H9 (cell line): Measurements from ENCODE around the gene CACNG6. TPM values are rescaled to one million over a fixed set of nuclear protein-coding genes. Genes with fewer than 3 reads are reported as not detected.

Source experiments
- DNase-seq: peaks from one replicate; pipeline ENCODE4 v3.0.0-alpha.2; 2017
- H2AFZ ChIP-seq: one replicate; pipeline ENCODE4 v1.6.1; 2013; ENCODE audit warnings: mild to moderate bottlenecking, low read length, control low read depth, moderate library complexity
- H2AK5ac ChIP-seq: 2 replicates; pipeline ENCODE4 v1.6.1; 2013; ENCODE audit warnings: low read length, control low read depth, mixed read lengths; ENCODE audit not compliant: insufficient read length
- H2BK120ac ChIP-seq: one replicate; pipeline ENCODE4 v1.6.1; 2013; ENCODE audit warnings: low read depth, mild to moderate bottlenecking, low read length, control low read depth, inconsistent platforms; ENCODE audit not compliant: poor library complexity, severe bottlenecking
- H2BK12ac ChIP-seq: 2 replicates; pipeline ENCODE4 v1.6.1; 2013; ENCODE audit warnings: low read length, control low read depth, mixed read lengths, low read depth; ENCODE audit not compliant: insufficient read length
- H2BK15ac ChIP-seq: 2 replicates; pipeline ENCODE4 v1.6.1; 2013; ENCODE audit warnings: low read depth, low read length, control low read depth
- H2BK20ac ChIP-seq: one replicate; pipeline ENCODE4 v1.6.1; 2013; ENCODE audit warnings: low read depth, mild to moderate bottlenecking, low read length, control low read depth, inconsistent platforms; ENCODE audit not compliant: poor library complexity, severe bottlenecking
- H2BK5ac ChIP-seq: 2 replicates; pipeline ENCODE4 v1.6.1; 2013; ENCODE audit warnings: low read length, control low read depth, mixed read lengths; ENCODE audit not compliant: insufficient read length
- H3K14ac ChIP-seq: 2 replicates; pipeline ENCODE4 v1.6.1; 2013; ENCODE audit warnings: low read length, control low read depth; ENCODE audit not compliant: insufficient read depth
- H3K18ac ChIP-seq: 2 replicates; pipeline ENCODE4 v1.6.1; 2013; ENCODE audit warnings: low read depth, mild to moderate bottlenecking, mixed read lengths, low read length, control low read depth; ENCODE audit not compliant: insufficient read length
- H3K23ac ChIP-seq: 2 replicates; pipeline ENCODE4 v1.6.1; 2013; ENCODE audit warnings: low read length, control low read depth, mixed read lengths, low read depth; ENCODE audit not compliant: insufficient read length
- H3K23me2 ChIP-seq: 2 replicates; pipeline ENCODE4 v1.6.1; 2013; ENCODE audit warnings: low read depth, mild to moderate bottlenecking, mixed read lengths, low read length, control low read depth; ENCODE audit not compliant: insufficient read length, poor library complexity, severe bottlenecking
- H3K27ac ChIP-seq: 2 replicates; pipeline ENCODE4 v1.5.1; 2013; ENCODE audit warnings: low read length, control low read depth, mixed read lengths, low read depth; ENCODE audit not compliant: insufficient read length
- H3K27me3 ChIP-seq: 2 replicates; pipeline ENCODE4 v1.6.1; 2013; ENCODE audit warnings: low read length, control low read depth, inconsistent platforms; ENCODE audit not compliant: insufficient read depth
- H3K4ac ChIP-seq: 2 replicates; pipeline ENCODE4 v1.6.1; 2013; ENCODE audit warnings: low read depth, mild to moderate bottlenecking, control low read depth, inconsistent platforms, low read length, moderate library complexity
- H3K4me1 ChIP-seq: 2 replicates; pipeline ENCODE4 v1.6.1; 2013; ENCODE audit warnings: low read length, control low read depth, inconsistent platforms; ENCODE audit not compliant: insufficient read depth
- H3K4me2 ChIP-seq: 2 replicates; pipeline ENCODE4 v1.6.1; 2013; ENCODE audit warnings: low read length, control low read depth, mixed read lengths; ENCODE audit not compliant: insufficient read length, insufficient read depth
- H3K56ac ChIP-seq: 2 replicates; pipeline ENCODE4 v1.6.1; 2013; ENCODE audit warnings: low read depth, mild to moderate bottlenecking, mixed read lengths, low read length, control low read depth; ENCODE audit not compliant: insufficient read length
- H3K79me1 ChIP-seq: 2 replicates; pipeline ENCODE4 v1.6.1; 2013; ENCODE audit warnings: low read depth, mild to moderate bottlenecking, moderate library complexity, low read length, control low read depth, inconsistent platforms; ENCODE audit not compliant: insufficient read depth, poor library complexity, severe bottlenecking
- H3K79me2 ChIP-seq: 2 replicates; pipeline ENCODE4 v1.6.1; 2013; ENCODE audit warnings: low read length, control low read depth, inconsistent platforms; ENCODE audit not compliant: insufficient read depth
- H3K9ac ChIP-seq: 2 replicates; pipeline ENCODE4 v1.6.1; 2013; ENCODE audit warnings: low read length, control low read depth, mixed read lengths; ENCODE audit not compliant: insufficient read length; ENCODE audit errors: extremely low read depth
- H3K9me3 ChIP-seq: one replicate; pipeline ENCODE4 v1.6.1; 2013; ENCODE audit warnings: low read depth, low read length, inconsistent platforms; ENCODE audit not compliant: control insufficient read depth
- H3T11ph ChIP-seq: one replicate; pipeline ENCODE4 v1.6.1; 2013; ENCODE audit warnings: mild to moderate bottlenecking, low read length, control low read depth, inconsistent platforms
- H4K20me1 ChIP-seq: one replicate; pipeline ENCODE4 v1.6.1; 2013; ENCODE audit not compliant: control insufficient read depth, insufficient read length, insufficient read depth
- H4K5ac ChIP-seq: 2 replicates; pipeline ENCODE4 v1.6.1; 2013; ENCODE audit warnings: low read depth, mild to moderate bottlenecking, mixed read lengths, low read length, control low read depth; ENCODE audit not compliant: insufficient read length
- H4K8ac ChIP-seq: replicated peaks from 2 replicates; pipeline ENCODE4 v1.6.1; 2013; ENCODE audit warnings: low read length, control low read depth, mixed read lengths, low read depth; ENCODE audit not compliant: insufficient read length
- H4K91ac ChIP-seq: 2 replicates; pipeline ENCODE4 v1.6.1; 2013; ENCODE audit warnings: low read depth, mild to moderate bottlenecking, moderate library complexity, mixed read lengths, low read length, control low read depth; ENCODE audit not compliant: insufficient read length
- H3K27ac Mint-ChIP-seq, 3 experiments: 2 replicates in 2 of 3; 3 replicates in 1 of 3; pipeline ENCODE4 v1.8.0; 2020 to 2021; ENCODE audit warnings: mixed read lengths in 3 of 3, mild to moderate bottlenecking in 1 of 3, moderate library complexity in 1 of 3
- H3K27me3 Mint-ChIP-seq: 2 replicates; pipeline ENCODE4 v1.8.0; 2021; ENCODE audit warnings: low read depth, mild to moderate bottlenecking, moderate library complexity, mixed read lengths
- H3K36me3 Mint-ChIP-seq, 3 experiments: 2 replicates in 2 of 3; 3 replicates in 1 of 3; pipeline ENCODE4 v1.8.0; 2020 to 2021; ENCODE audit warnings: low read depth in 3 of 3, mixed read lengths in 3 of 3; ENCODE audit not compliant: insufficient read depth in 1 of 3
- H3K4me1 Mint-ChIP-seq, 2 experiments: 2 replicates each; pipeline ENCODE4 v1.8.0; 2020; ENCODE audit warnings: mixed read lengths in 2 of 2
- H3K4me3 Mint-ChIP-seq, 2 experiments: 2 replicates in 1 of 2; 3 replicates in 1 of 2; pipeline ENCODE4 v1.8.0; 2020 to 2021; ENCODE audit warnings: mild to moderate bottlenecking in 2 of 2, mixed read lengths in 2 of 2, moderate library complexity in 1 of 2
- H3K9me3 Mint-ChIP-seq, 2 experiments: 2 replicates in 1 of 2; 3 replicates in 1 of 2; pipeline ENCODE4 v1.8.0; 2020; ENCODE audit warnings: mild to moderate bottlenecking in 2 of 2, mixed read lengths in 2 of 2, moderate library complexity in 1 of 2
- CTCF ChIP-seq: fragments of 200-600 bp; sonication (generic); conservative IDR thresholded peaks from 3 replicates; pipeline ENCODE4 v1.8.0; 2021; ENCODE audit warnings: antibody characterized with exemption, mild to moderate bottlenecking
- WGBS: extraction: QIAGEN DNeasy Blood & Tissue Kit; methylation state at CpG from one replicate; pipeline ENCODE4 v1.1.7; 2013; ENCODE audit warnings: missing lambda C conversion rate, low lambda C conversion rate, mixed read lengths; ENCODE audit not compliant: insufficient read length; ENCODE audit errors: extremely low coverage; 5-methylcytosine and 5-hydroxymethylcytosine counted together
- total RNA-seq: library from RNA; stranded (reverse); gene quantifications from 2 replicates; pipeline ENCODE4 v1.2.1, GENCODE V29; 2021

Gene CACNG6
- total RNA-seq, 1 experiment from 2014 or later, result 1.6 TPM

DNA sequence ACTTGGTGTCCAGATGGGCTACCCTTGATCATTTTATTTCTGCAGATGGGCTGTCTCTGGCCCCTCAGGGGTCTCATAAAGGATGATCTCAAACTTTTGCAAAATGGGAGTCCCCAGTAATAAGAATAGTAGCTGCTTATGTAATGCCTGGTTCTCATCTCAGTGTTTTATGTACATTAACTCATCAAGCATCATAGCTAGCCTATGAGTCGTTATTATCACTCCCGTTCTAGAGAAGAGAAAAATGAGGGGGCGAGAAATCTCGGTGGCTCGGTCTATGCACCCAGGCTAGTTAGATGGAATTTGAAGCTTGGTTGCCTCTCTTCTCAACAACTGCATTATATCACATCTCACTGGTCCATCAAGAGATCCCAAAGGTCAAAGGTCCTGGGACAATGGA, 3.4 kb downstream of the CACNG6 start:
- Histone ChIP-seq H3K27ac (no peak overlapping the region), H2BK15ac (no peak overlapping the region), H2BK5ac (no peak overlapping the region), H3K4ac (no peak overlapping the region), H3K27me3 (no peaks in the 10 kb centered on the region; the same call in 1 of the 2 replicates), H2BK12ac (no peak overlapping the region), H3K79me1 (no peaks in the 10 kb centered on the region), H4K91ac (no peak overlapping the region), H2AFZ (no peak overlapping the region), H3K9me3 (no peaks in the 10 kb centered on the region), H3K4me1 (no peaks in the 10 kb centered on the region), H3K56ac (no peak overlapping the region), H3T11ph (no peak overlapping the region), H2BK120ac (no peak overlapping the region), H4K20me1 (no peaks in the 10 kb centered on the region), H3K23ac (no peak overlapping the region), H4K5ac (no peak overlapping the region), H3K23me2 (peaks cover 5% of the 10 kb centered on the region), H4K8ac (no peak overlapping the region), H2AK5ac (no peak overlapping the region), H3K4me2 (no peak overlapping the region), H2BK20ac (no peak overlapping the region), H3K79me2 (no peaks in the 10 kb centered on the region), H3K14ac (no peak overlapping the region), H3K18ac (no peak overlapping the region), H3K9ac (no peak overlapping the region)
- DNase-seq, result no peak
- no CpG with 5 or more reads among the region's 5 CpGs for WGBS
- no peak overlapping the region; a peak in 1 of 5 replicates for H3K4me3 Mint-ChIP-seq
- H3K4me1 Mint-ChIP-seq, result peaks cover 15 to 20% of the 10 kb centered on the region in 2 experiments
- H3K27ac Mint-ChIP-seq, result no peak overlapping the region
- H3K36me3 Mint-ChIP-seq, result no peaks in the 10 kb centered on the region; a peak in 1 of 7 replicates
- H3K27me3 Mint-ChIP-seq, result peaks cover 77% of the 10 kb centered on the region
- no peaks in the 10 kb centered on the region for H3K9me3 Mint-ChIP-seq
- TF ChIP-seq CTCF, result no peak
